ENCODE results near the gene CHST4.

DNA sequence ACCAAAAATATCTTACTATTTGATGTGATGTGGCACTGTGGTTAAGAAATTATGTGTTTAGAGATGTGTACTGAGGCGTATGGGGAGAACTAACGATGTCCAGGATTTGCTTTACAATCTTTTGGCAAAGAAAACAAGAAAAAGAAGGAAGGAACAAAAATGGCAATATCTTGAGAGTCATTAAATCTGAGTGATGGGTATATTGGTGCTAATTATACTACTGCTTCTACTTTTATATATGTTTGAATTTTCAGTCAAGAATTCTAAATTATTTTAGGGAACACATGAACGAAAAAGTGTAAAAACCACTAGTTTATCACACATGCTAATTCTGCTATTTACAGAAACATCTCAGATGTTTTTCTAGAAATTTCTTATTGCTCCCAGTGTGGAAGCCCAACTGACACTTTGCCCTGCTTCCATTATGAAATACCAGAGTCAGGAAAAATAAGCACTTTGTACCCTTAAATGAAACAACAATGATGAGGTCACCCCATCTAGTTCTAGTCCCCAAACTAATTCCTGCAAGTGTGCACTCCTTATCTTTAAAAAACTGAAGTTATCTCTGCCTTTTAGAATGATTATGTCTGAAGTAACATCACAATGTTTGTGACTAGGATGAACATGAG lies 31.8 kb downstream of the CHST4 start:
- TF ChIP-seq EZH2 (IDR thresholded peaks at IDR 0.05; ENCODE audit: borderline replicate concordance, low read depth, low read length, severe bottlenecking), result no peak
- TF ChIP-seq, protein P1, sequence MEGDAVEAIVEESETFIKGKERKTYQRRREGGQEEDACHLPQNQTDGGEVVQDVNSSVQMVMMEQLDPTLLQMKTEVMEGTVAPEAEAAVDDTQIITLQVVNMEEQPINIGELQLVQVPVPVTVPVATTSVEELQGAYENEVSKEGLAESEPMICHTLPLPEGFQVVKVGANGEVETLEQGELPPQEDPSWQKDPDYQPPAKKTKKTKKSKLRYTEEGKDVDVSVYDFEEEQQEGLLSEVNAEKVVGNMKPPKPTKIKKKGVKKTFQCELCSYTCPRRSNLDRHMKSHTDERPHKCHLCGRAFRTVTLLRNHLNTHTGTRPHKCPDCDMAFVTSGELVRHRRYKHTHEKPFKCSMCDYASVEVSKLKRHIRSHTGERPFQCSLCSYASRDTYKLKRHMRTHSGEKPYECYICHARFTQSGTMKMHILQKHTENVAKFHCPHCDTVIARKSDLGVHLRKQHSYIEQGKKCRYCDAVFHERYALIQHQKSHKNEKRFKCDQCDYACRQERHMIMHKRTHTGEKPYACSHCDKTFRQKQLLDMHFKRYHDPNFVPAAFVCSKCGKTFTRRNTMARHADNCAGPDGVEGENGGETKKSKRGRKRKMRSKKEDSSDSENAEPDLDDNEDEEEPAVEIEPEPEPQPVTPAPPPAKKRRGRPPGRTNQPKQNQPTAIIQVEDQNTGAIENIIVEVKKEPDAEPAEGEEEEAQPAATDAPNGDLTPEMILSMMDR (IDR thresholded peaks at IDR 0.05; ENCODE audit: extremely low read depth in 1 of 2, insufficient read depth in 1 of 2, low read depth in 1 of 2, low read length in 2 of 2), result no peak
- TF ChIP-seq POLR2AphosphoS5 (IDR thresholded peaks at IDR 0.05; ENCODE audit: insufficient read depth, low read depth, low read length), result no peak
- TF ChIP-seq POLR2A (IDR thresholded peaks at IDR 0.05; ENCODE audit: low read depth, low read length), result no peak
- TF ChIP-seq, protein P2, sequence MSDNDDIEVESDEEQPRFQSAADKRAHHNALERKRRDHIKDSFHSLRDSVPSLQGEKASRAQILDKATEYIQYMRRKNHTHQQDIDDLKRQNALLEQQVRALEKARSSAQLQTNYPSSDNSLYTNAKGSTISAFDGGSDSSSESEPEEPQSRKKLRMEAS (IDR thresholded peaks at IDR 0.05; ENCODE audit: insufficient read depth, insufficient read length), result no peak
- no peak for TF ChIP-seq FOS (IDR thresholded peaks at IDR 0.05; ENCODE audit: borderline replicate concordance, insufficient read depth, low read length)
